HepG2 (cell line): Measurements from ENCODE around the gene VPS4A. TPM values are rescaled to one million over a fixed set of nuclear protein-coding genes. Genes with fewer than 3 reads are reported as not detected.

ENCODE experiments used
- DPF2 ChIP-seq: sonication (generic); formaldehyde crosslinking; IDR thresholded peaks from 2 replicates; pipeline ENCODE4 v1.4.0; 2020; ENCODE audit warnings: mild to moderate bottlenecking, low read depth, missing genetic modification reagents, borderline replicate concordance
- E2F1 ChIP-seq: sonication (generic); formaldehyde crosslinking; IDR thresholded peaks from 2 replicates; pipeline ENCODE4 v1.5.0; 2020; ENCODE audit warnings: missing genetic modification reagents
- FIP1L1 ChIP-seq: fragments of 200-400 bp; formaldehyde crosslinking; IDR thresholded peaks from 2 replicates; pipeline ENCODE4 v1.6.1; 2018; ENCODE audit warnings: low read depth, mild to moderate bottlenecking, low read length, moderate library complexity, borderline replicate concordance; ENCODE audit not compliant: insufficient read depth
- FOXJ3 ChIP-seq: sonication (generic); formaldehyde crosslinking; IDR thresholded peaks from 2 replicates; pipeline ENCODE4 v1.4.0; 2020; ENCODE audit warnings: missing genetic modification reagents, mild to moderate bottlenecking, borderline replicate concordance
- LCORL ChIP-seq, 2 experiments: fragments of 450-650 bp in 1 of 2; sonication (generic) in 1 of 2; formaldehyde crosslinking in 1 of 2; IDR thresholded peaks; 2 replicates each; pipeline versions ENCODE4 v1.5.0 to v1.6.1; 2017 to 2020; ENCODE audit warnings: antibody characterized with exemption in 1 of 2, missing genetic modification reagents in 1 of 2
- MEF2D ChIP-seq: sonication (generic); formaldehyde crosslinking; IDR thresholded peaks from 2 replicates; pipeline ENCODE4 v1.5.1; 2020; ENCODE audit warnings: mild to moderate bottlenecking, missing genetic modification reagents
- MYNN ChIP-seq: sonication (generic); formaldehyde crosslinking; IDR thresholded peaks from 2 replicates; pipeline ENCODE4 v1.4.0; 2020; ENCODE audit warnings: mild to moderate bottlenecking, low read depth, missing genetic modification reagents
- NRL ChIP-seq: sonication (generic); formaldehyde crosslinking; IDR thresholded peaks from 2 replicates; pipeline ENCODE4 v1.5.0; 2020; ENCODE audit warnings: missing genetic modification reagents, mild to moderate bottlenecking, moderate library complexity, borderline replicate concordance
- SP140L ChIP-seq: sonication (generic); formaldehyde crosslinking; IDR thresholded peaks from 2 replicates; pipeline ENCODE4 v1.4.0; 2020; ENCODE audit warnings: missing genetic modification reagents, borderline replicate concordance
- STAT5B ChIP-seq: sonication (generic); formaldehyde crosslinking; IDR thresholded peaks from 2 replicates; pipeline ENCODE4 v1.4.0; 2020; ENCODE audit warnings: missing genetic modification reagents
- ZBTB40 ChIP-seq, 2 experiments: fragments of 450-650 bp in 1 of 2; sonication (generic) in 1 of 2; formaldehyde crosslinking in 1 of 2; IDR thresholded peaks; 2 replicates each; pipeline versions ENCODE4 v1.6.1 to v1.8.0; 2016 to 2022; ENCODE audit warnings: antibody characterized with exemption in 1 of 2, mild to moderate bottlenecking in 1 of 2, missing genetic modification reagents in 1 of 2
- ZNF138 ChIP-seq: sonication (generic); formaldehyde crosslinking; IDR thresholded peaks from 2 replicates; pipeline ENCODE4 v1.5.0; 2020; ENCODE audit warnings: mild to moderate bottlenecking, low read depth, missing genetic modification reagents
- ZNF260 ChIP-seq: sonication (generic); formaldehyde crosslinking; IDR thresholded peaks from 2 replicates; pipeline ENCODE4 v1.4.0; 2020; ENCODE audit warnings: missing genetic modification reagents, low read depth, mild to moderate bottlenecking, borderline replicate concordance
- polyA plus RNA-seq, 8 experiments: library from polyadenylated mRNA; depleted of rRNA in 3 of 8; stranded (reverse) in 7 of 8; unstranded in 1 of 8; fragments of >200 nt; fragmentation: Illumina TruSeq in 4 of 8; extraction: Trizol in 4 of 8; gene quantifications; 2 replicates each; pipeline versions ENCODE4 v1.2.1 to v1.2.3, GENCODE V29; 2011 to 2016; ENCODE audit warnings: low read depth in 4 of 8, missing spikeins in 1 of 8, mixed read lengths in 1 of 8; ENCODE audit not compliant: insufficient read depth in 1 of 8
- total RNA-seq, 5 experiments: library from RNA; depleted of rRNA; stranded (reverse); fragments of >200 nt; fragmentation: Illumina TruSeq; extraction: Trizol; gene quantifications; 2 replicates each; pipeline ENCODE4 v1.2.3, GENCODE V29; 2016; ENCODE audit warnings: low read depth in 1 of 5
- TF ChIP-seq, protein P1 (sequence below): sonication (generic); formaldehyde crosslinking; IDR thresholded peaks from 2 replicates; pipeline ENCODE4 v1.4.0; 2020; ENCODE audit warnings: mild to moderate bottlenecking, missing genetic modification reagents

VPS4A gene
- total and polyA plus RNA-seq, 2 of the 13 experiments (the other 11 are each of a cell fraction or from before 2014, with no cell fraction given) = 13.2 to 27.9 TPM

- TF ChIP-seq ZBTB40 (IDR thresholded peaks at IDR 0.05) (no peak), ZBTB40 (CRISPR knock-in tag; IDR thresholded peaks at IDR 0.05) (peak; percentile 11; the same call in 1 of the 2 replicates), LCORL (IDR thresholded peaks at IDR 0.05) (no peak), LCORL (CRISPR knock-in tag; IDR thresholded peaks at IDR 0.05) (no peak; the same call in 1 of the 2 replicates), FOXJ3 (CRISPR knock-in tag) (peak; percentile 69; the same call in 1 of the 2 replicates), STAT5B (CRISPR knock-in tag) (no peak; the same call in 1 of the 2 replicates), MEF2D (CRISPR knock-in tag) (peak; percentile 78), DPF2 (CRISPR knock-in tag) (0 out of 2 replicates have a peak, but pooled peaks have one; percentile 4), MYNN (CRISPR knock-in tag) (peak; percentile 78; the same call in 1 of the 2 replicates), SP140L (CRISPR knock-in tag) (no peak), ZNF138 (CRISPR knock-in tag) (peak; percentile 44), NRL (peak; percentile 57; the same call in 1 of the 2 replicates), ZNF260 (no peak), FIP1L1 (no peak), E2F1 (CRISPR knock-in tag) (no peak)
- TF ChIP-seq, protein P1, sequence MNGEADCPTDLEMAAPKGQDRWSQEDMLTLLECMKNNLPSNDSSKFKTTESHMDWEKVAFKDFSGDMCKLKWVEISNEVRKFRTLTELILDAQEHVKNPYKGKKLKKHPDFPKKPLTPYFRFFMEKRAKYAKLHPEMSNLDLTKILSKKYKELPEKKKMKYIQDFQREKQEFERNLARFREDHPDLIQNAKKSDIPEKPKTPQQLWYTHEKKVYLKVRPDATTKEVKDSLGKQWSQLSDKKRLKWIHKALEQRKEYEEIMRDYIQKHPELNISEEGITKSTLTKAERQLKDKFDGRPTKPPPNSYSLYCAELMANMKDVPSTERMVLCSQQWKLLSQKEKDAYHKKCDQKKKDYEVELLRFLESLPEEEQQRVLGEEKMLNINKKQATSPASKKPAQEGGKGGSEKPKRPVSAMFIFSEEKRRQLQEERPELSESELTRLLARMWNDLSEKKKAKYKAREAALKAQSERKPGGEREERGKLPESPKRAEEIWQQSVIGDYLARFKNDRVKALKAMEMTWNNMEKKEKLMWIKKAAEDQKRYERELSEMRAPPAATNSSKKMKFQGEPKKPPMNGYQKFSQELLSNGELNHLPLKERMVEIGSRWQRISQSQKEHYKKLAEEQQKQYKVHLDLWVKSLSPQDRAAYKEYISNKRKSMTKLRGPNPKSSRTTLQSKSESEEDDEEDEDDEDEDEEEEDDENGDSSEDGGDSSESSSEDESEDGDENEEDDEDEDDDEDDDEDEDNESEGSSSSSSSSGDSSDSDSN (CRISPR knock-in tag) = peak; percentile 78; the same call in 1 of the 2 replicates
Observed at GRCh38 chr16:69311533-69312387, 610 bp downstream of the VPS4A start (continued).
